Measurements from ENCODE around the gene TOMM40. TPM values are rescaled to one million over a fixed set of nuclear protein-coding genes. Genes with fewer than 3 reads are reported as not detected.

TOMM40 gene
- total and polyA plus RNA-seq, 2 of the 13 experiments (the other 11 are each of a cell fraction or from before 2014, with no cell fraction given), result 72.0 to 110 TPM

DNA sequence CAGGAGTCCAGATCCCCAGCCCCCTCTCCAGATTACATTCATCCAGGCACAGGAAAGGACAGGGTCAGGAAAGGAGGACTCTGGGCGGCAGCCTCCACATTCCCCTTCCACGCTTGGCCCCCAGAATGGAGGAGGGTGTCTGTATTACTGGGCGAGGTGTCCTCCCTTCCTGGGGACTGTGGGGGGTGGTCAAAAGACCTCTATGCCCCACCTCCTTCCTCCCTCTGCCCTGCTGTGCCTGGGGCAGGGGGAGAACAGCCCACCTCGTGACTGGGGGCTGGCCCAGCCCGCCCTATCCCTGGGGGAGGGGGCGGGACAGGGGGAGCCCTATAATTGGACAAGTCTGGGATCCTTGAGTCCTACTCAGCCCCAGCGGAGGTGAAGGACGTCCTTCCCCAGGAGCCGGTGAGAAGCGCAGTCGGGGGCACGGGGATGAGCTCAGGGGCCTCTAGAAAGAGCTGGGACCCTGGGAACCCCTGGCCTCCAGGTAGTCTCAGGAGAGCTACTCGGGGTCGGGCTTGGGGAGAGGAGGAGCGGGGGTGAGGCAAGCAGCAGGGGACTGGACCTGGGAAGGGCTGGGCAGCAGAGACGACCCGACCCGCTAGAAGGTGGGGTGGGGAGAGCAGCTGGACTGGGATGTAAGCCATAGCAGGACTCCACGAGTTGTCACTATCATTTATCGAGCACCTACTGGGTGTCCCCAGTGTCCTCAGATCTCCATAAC is 14.5 kb downstream of the TOMM40 start, which contains the start of gene APOE (continued):
- TF ChIP-seq, protein P1, sequence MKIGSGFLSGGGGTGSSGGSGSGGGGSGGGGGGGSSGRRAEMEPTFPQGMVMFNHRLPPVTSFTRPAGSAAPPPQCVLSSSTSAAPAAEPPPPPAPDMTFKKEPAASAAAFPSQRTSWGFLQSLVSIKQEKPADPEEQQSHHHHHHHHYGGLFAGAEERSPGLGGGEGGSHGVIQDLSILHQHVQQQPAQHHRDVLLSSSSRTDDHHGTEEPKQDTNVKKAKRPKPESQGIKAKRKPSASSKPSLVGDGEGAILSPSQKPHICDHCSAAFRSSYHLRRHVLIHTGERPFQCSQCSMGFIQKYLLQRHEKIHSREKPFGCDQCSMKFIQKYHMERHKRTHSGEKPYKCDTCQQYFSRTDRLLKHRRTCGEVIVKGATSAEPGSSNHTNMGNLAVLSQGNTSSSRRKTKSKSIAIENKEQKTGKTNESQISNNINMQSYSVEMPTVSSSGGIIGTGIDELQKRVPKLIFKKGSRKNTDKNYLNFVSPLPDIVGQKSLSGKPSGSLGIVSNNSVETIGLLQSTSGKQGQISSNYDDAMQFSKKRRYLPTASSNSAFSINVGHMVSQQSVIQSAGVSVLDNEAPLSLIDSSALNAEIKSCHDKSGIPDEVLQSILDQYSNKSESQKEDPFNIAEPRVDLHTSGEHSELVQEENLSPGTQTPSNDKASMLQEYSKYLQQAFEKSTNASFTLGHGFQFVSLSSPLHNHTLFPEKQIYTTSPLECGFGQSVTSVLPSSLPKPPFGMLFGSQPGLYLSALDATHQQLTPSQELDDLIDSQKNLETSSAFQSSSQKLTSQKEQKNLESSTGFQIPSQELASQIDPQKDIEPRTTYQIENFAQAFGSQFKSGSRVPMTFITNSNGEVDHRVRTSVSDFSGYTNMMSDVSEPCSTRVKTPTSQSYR (CRISPR knock-in tag; IDR thresholded peaks at IDR 0.05; ENCODE audit: borderline replicate concordance), result peak; percentile 77; the same call in 1 of the 2 replicates
- TF ChIP-seq PHF20 (CRISPR knock-in tag; IDR thresholded peaks at IDR 0.05), result peak; percentile 11; the same call in 1 of the 2 replicates
- no peak for TF ChIP-seq HNRNPLL (IDR thresholded peaks at IDR 0.05; ENCODE audit: low read depth, low read length, poor library complexity, severe bottlenecking)
- TF ChIP-seq, protein P2, sequence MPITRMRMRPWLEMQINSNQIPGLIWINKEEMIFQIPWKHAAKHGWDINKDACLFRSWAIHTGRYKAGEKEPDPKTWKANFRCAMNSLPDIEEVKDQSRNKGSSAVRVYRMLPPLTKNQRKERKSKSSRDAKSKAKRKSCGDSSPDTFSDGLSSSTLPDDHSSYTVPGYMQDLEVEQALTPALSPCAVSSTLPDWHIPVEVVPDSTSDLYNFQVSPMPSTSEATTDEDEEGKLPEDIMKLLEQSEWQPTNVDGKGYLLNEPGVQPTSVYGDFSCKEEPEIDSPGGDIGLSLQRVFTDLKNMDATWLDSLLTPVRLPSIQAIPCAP (CRISPR knock-in tag; IDR thresholded peaks at IDR 0.05; ENCODE audit: low read depth), result no peak
- 0 out of 2 replicates have a peak, but pooled peaks have one; percentile 47 for TF ChIP-seq ZNF484 (CRISPR knock-in tag; IDR thresholded peaks at IDR 0.05; ENCODE audit: borderline replicate concordance, low read depth)
- TF ChIP-seq KDM4B (CRISPR knock-in tag; IDR thresholded peaks at IDR 0.05), result no peak
- no peak for TF ChIP-seq ZNF674 (CRISPR knock-in tag; IDR thresholded peaks at IDR 0.05; ENCODE audit: low read depth)
- TF ChIP-seq, protein P3, sequence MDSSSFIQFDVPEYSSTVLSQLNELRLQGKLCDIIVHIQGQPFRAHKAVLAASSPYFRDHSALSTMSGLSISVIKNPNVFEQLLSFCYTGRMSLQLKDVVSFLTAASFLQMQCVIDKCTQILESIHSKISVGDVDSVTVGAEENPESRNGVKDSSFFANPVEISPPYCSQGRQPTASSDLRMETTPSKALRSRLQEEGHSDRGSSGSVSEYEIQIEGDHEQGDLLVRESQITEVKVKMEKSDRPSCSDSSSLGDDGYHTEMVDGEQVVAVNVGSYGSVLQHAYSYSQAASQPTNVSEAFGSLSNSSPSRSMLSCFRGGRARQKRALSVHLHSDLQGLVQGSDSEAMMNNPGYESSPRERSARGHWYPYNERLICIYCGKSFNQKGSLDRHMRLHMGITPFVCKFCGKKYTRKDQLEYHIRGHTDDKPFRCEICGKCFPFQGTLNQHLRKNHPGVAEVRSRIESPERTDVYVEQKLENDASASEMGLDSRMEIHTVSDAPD (CRISPR knock-in tag; IDR thresholded peaks at IDR 0.05), result peak; percentile 26; the same call in 1 of the 2 replicates
- no peak for TF ChIP-seq STAG1 (CRISPR knock-in tag; IDR thresholded peaks at IDR 0.05)
- peak; percentile 68 for TF ChIP-seq ZBTB7B (CRISPR knock-in tag; IDR thresholded peaks at IDR 0.05)
- TF ChIP-seq ZNF672 (CRISPR knock-in tag; IDR thresholded peaks at IDR 0.05), result no peak
- no peak; the same call in 1 of the 2 replicates for TF ChIP-seq HDAC1 (CRISPR knock-in tag; IDR thresholded peaks at IDR 0.05)
- no peak for TF ChIP-seq ZKSCAN5 (CRISPR knock-in tag; IDR thresholded peaks at IDR 0.05)
- no peak for TF ChIP-seq HNRNPK (IDR thresholded peaks at IDR 0.05; ENCODE audit: low read depth, low read length, poor library complexity, severe bottlenecking)
- TF ChIP-seq, protein P4, sequence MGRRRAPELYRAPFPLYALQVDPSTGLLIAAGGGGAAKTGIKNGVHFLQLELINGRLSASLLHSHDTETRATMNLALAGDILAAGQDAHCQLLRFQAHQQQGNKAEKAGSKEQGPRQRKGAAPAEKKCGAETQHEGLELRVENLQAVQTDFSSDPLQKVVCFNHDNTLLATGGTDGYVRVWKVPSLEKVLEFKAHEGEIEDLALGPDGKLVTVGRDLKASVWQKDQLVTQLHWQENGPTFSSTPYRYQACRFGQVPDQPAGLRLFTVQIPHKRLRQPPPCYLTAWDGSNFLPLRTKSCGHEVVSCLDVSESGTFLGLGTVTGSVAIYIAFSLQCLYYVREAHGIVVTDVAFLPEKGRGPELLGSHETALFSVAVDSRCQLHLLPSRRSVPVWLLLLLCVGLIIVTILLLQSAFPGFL (CRISPR knock-in tag; IDR thresholded peaks at IDR 0.05), result no peak
- TF ChIP-seq SP140L (CRISPR knock-in tag; IDR thresholded peaks at IDR 0.05; ENCODE audit: borderline replicate concordance), result no peak
- no peak for TF ChIP-seq BCL6 (CRISPR knock-in tag; IDR thresholded peaks at IDR 0.05)
- TF ChIP-seq, protein P5, sequence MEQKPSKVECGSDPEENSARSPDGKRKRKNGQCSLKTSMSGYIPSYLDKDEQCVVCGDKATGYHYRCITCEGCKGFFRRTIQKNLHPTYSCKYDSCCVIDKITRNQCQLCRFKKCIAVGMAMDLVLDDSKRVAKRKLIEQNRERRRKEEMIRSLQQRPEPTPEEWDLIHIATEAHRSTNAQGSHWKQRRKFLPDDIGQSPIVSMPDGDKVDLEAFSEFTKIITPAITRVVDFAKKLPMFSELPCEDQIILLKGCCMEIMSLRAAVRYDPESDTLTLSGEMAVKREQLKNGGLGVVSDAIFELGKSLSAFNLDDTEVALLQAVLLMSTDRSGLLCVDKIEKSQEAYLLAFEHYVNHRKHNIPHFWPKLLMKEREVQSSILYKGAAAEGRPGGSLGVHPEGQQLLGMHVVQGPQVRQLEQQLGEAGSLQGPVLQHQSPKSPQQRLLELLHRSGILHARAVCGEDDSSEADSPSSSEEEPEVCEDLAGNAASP (CRISPR knock-in tag; IDR thresholded peaks at IDR 0.05; ENCODE audit: borderline replicate concordance), result no peak
- no peak for TF ChIP-seq ZKSCAN8 (CRISPR knock-in tag; IDR thresholded peaks at IDR 0.05; ENCODE audit: borderline replicate concordance)
- TF ChIP-seq HNRNPUL1 (IDR thresholded peaks at IDR 0.05; ENCODE audit: low read depth, low read length), result no peak
- TF ChIP-seq ZNF496 (CRISPR knock-in tag; IDR thresholded peaks at IDR 0.05; ENCODE audit: insufficient replicate concordance), result no peak

Data from HepG2 (cell line).